GM12878 (cell line): Measurements from ENCODE around the gene GYS2. TPM values are rescaled to one million over a fixed set of nuclear protein-coding genes. Genes with fewer than 3 reads are reported as not detected.
A peak's percentile ranks its signal among the peaks of the same experiment; 100 is the strongest.

ENCODE experiments used
- ATAC-seq: fragments of 200-7000 bp; cut with Tn5 transposase; 3 replicates; pipeline ENCODE4 v1.9.1; 2020; ENCODE audit warnings: mild to moderate bottlenecking, moderate library complexity
- BruUV-seq: library from RNA; stranded (reverse); fragments of 400-500 nt; replicated peaks from 2 replicates; lab custom pipeline; 2021; lab: Mats Ljungman, UMichigan
- CTCF ChIA-PET: fragments of 300-600 bp; sonication (Branson Sonifier 250); formaldehyde crosslinking; extraction: SDS; loops from one replicate; lab custom pipeline; 2021; ENCODE audit warnings: inconsistent platforms; lab: Yijun Ruan, JAX
- POLR2A ChIA-PET: fragments of 350-600 bp; formaldehyde crosslinking; extraction: SDS; loops from one replicate; lab custom pipeline; 2021; ENCODE audit warnings: inconsistent platforms; lab: Charles Lee
- RAD21 ChIA-PET: fragments of 300-600 bp; sonication (Branson Sonifier 250); formaldehyde crosslinking; loops from one replicate; lab custom pipeline; 2023; ENCODE audit warnings: antibody characterized with exemption; ENCODE audit not compliant: unreplicated experiment; lab: Charles Lee
- SMC1A ChIA-PET: fragments of 300-600 bp; sonication (Branson Sonifier 250); formaldehyde crosslinking; loops from one replicate; lab custom pipeline; 2023; ENCODE audit not compliant: unreplicated experiment, uncharacterized antibody; lab: Charles Lee
- DNase-seq: peaks from one replicate; pipeline ENCODE4 v3.0.0-alpha.2; 2011; ENCODE audit warnings: low read depth, low spot score
- FAIRE-seq: peaks from 3 replicates; lab custom pipeline; 2011; peaks lifted over from hg19 to GRCh38; lab: Jason Lieb, UNC
- H2AFZ ChIP-seq: 2 replicates; pipeline ENCODE4 v1.6.0; 2011; ENCODE audit warnings: low read depth, low read length, control low read depth; ENCODE audit not compliant: control insufficient read depth
- H3K27ac ChIP-seq: 2 replicates; pipeline ENCODE4 v1.5.1; 2011; ENCODE audit warnings: control low read depth; ENCODE audit not compliant: control insufficient read depth, insufficient read depth
- H3K27me3 ChIP-seq, 2 experiments: replicated peaks in 1 of 2; 2 replicates each; pipeline versions ENCODE4 v1.6.0 to v1.6.1; 2011; ENCODE audit warnings: low read length in 1 of 2; ENCODE audit not compliant: control insufficient read depth in 2 of 2, insufficient read depth in 2 of 2
- H3K36me3 ChIP-seq, 2 experiments: 2 replicates each; pipeline ENCODE4 v1.5.1; 2011; ENCODE audit warnings: low read length in 1 of 2; ENCODE audit not compliant: control insufficient read depth in 2 of 2, insufficient read depth in 2 of 2
- H3K4me1 ChIP-seq: 2 replicates; pipeline ENCODE4 v1.6.1; 2011; ENCODE audit warnings: mild to moderate bottlenecking, low read length, moderate library complexity, mixed read lengths; ENCODE audit not compliant: control insufficient read depth, insufficient read depth
- H3K4me2 ChIP-seq: 2 replicates; pipeline ENCODE4 v1.6.0; 2011; ENCODE audit warnings: control low read depth; ENCODE audit not compliant: control insufficient read depth, insufficient read depth
- H3K4me3 ChIP-seq: fragments of 200-600 bp; sonication (generic); 2 replicates; pipeline ENCODE4 v1.5.1; 2016
- H3K79me2 ChIP-seq: 2 replicates; pipeline ENCODE4 v1.6.0; 2011; ENCODE audit warnings: low read length; ENCODE audit not compliant: control insufficient read depth, insufficient read depth
- H3K9ac ChIP-seq: 2 replicates; pipeline ENCODE4 v1.8.0; 2011; ENCODE audit warnings: low read length, control low read depth, mixed read lengths; ENCODE audit not compliant: control insufficient read depth, insufficient read depth
- H3K9me3 ChIP-seq: replicated peaks from 3 replicates; pipeline ENCODE4 v1.5.1; 2011; ENCODE audit warnings: mild to moderate bottlenecking, low read length; ENCODE audit not compliant: control insufficient read depth, insufficient read depth
- H4K20me1 ChIP-seq: 2 replicates; pipeline ENCODE4 v1.6.0; 2011; ENCODE audit not compliant: control insufficient read depth, insufficient read depth
- CREB1 ChIP-seq: IDR thresholded peaks from 2 replicates; pipeline ENCODE4 v1.6.1; 2012; ENCODE audit warnings: low read depth, mild to moderate bottlenecking, inconsistent platforms
- EP300 ChIP-seq, 2 experiments: fragments of 150-350 bp in 1 of 2; IDR thresholded peaks; 2 replicates each; pipeline ENCODE4 v1.6.1; 2011 to 2012; ENCODE audit warnings: low read depth in 2 of 2, low read length in 2 of 2, borderline replicate concordance in 1 of 2, improper control_type of control experiment in 1 of 2, inconsistent platforms in 1 of 2; ENCODE audit not compliant: control insufficient read depth in 1 of 2
- HDAC2 ChIP-seq: fragments of 200-600 bp; sonication (generic); IDR thresholded peaks from 2 replicates; pipeline ENCODE4 v1.6.1; 2017
- SIX5 ChIP-seq: IDR thresholded peaks from 2 replicates; pipeline ENCODE4 v1.6.1; 2011; ENCODE audit warnings: mild to moderate bottlenecking, low read depth, low read length, moderate library complexity; ENCODE audit not compliant: severe bottlenecking
- SUPT20H ChIP-seq: IDR thresholded peaks from 2 replicates; pipeline ENCODE4 v1.6.1; 2011; ENCODE audit warnings: low read depth, mild to moderate bottlenecking, low read length, moderate library complexity, borderline replicate concordance; ENCODE audit not compliant: control insufficient read depth
- WGBS: methylation state at CpG from one replicate; pipeline ENCODE4 v1.1.6; 2016; ENCODE audit warnings: low lambda C conversion rate; ENCODE audit not compliant: insufficient replicate concordance, insufficient coverage; ENCODE audit errors: missing lambda C conversion rate; 5-methylcytosine and 5-hydroxymethylcytosine counted together
- in situ Hi-C: fragments of 300-500 bp; cut with MboI; formaldehyde crosslinking; loops from 9 replicates; pipeline ENCODE4 v1.14.3; 2018; ENCODE audit warnings: mixed read lengths
- intact Hi-C: fragments of 100-400 bp; cut with micrococcal nuclease; formaldehyde crosslinking; loops from one replicate; pipeline ENCODE4 v1.14.2; 2022; ENCODE audit not compliant: unreplicated experiment
- polyA plus RNA-seq, 11 experiments: library from polyadenylated mRNA; depleted of rRNA in 4 of 11; unstranded in 6 of 11; stranded (reverse) in 5 of 11; fragments of >200 nt; fragmentation: Nextera tagmentation in 4 of 11; fragmentation: Illumina TruSeq in 1 of 11; extraction: Ambion mirVana in 4 of 11; extraction: Trizol in 1 of 11; gene quantifications; 1 replicate in 1 of 11; 2 replicates in 10 of 11; pipeline versions ENCODE4 v1.2.1 to v1.2.3, GENCODE V29; 2011 to 2016; ENCODE audit warnings: inconsistent platforms in 2 of 11, missing spikeins in 2 of 11, low read depth in 1 of 11
- total RNA-seq, 4 experiments: library from RNA; depleted of rRNA in 3 of 4; stranded (reverse); fragments of >200 nt in 3 of 4; fragmentation: Illumina TruSeq in 1 of 4; extraction: Trizol in 1 of 4; gene quantifications; 2 replicates each; pipeline versions ENCODE4 v1.2.1 to v1.2.3, GENCODE V29; 2013 to 2021
- TF ChIP-seq, protein P1 (sequence below): fragments of 450-650 bp; formaldehyde crosslinking; IDR thresholded peaks from 2 replicates; pipeline ENCODE4 v1.4.0; 2020; ENCODE audit warnings: mild to moderate bottlenecking, moderate library complexity
- TF ChIP-seq, protein P2 (sequence below): IDR thresholded peaks from 2 replicates; pipeline ENCODE4 v1.6.1; 2011; ENCODE audit warnings: borderline replicate concordance, low read depth, mild to moderate bottlenecking, moderate library complexity, mixed read lengths, low read length; ENCODE audit not compliant: insufficient read depth; ENCODE audit errors: extremely low read length
- TF ChIP-seq, protein P3 (sequence below): fragments of 450-650 bp; IDR thresholded peaks from 2 replicates; pipeline ENCODE4 v1.6.1; 2017; ENCODE audit warnings: mild to moderate bottlenecking

Gene GYS2
- total and polyA plus RNA-seq, 10 of the 15 experiments (the other 5 are each of a cell fraction or from before 2014, with no cell fraction given): not detected

DNA sequence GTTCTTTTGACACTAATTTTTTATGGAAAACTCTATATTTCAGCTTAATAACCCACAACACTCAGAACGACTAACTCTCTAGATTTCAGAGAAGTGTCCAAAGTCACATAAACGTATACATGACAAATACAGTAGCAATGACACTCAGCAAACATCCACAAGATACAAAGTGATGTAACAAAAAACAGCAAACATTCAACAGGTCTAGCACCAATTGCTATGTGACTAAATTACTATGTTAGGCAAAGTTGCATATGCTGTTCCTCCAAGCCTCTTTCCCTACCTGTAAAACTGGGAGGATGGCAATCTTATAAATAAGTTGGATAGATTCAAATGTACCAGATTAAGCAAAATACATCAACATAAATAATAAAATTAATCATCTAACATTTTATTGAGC, 104.9 kb downstream of the GYS2 start:
- BruUV-seq: no TSS peak
- TF ChIP-seq EP300 (IDR thresholded peaks at IDR 0.05; ENCODE audit: borderline replicate concordance in 1 of 2, control insufficient read depth in 1 of 2, low read depth in 2 of 2, low read length in 2 of 2): no peak
- TF ChIP-seq, protein P1, sequence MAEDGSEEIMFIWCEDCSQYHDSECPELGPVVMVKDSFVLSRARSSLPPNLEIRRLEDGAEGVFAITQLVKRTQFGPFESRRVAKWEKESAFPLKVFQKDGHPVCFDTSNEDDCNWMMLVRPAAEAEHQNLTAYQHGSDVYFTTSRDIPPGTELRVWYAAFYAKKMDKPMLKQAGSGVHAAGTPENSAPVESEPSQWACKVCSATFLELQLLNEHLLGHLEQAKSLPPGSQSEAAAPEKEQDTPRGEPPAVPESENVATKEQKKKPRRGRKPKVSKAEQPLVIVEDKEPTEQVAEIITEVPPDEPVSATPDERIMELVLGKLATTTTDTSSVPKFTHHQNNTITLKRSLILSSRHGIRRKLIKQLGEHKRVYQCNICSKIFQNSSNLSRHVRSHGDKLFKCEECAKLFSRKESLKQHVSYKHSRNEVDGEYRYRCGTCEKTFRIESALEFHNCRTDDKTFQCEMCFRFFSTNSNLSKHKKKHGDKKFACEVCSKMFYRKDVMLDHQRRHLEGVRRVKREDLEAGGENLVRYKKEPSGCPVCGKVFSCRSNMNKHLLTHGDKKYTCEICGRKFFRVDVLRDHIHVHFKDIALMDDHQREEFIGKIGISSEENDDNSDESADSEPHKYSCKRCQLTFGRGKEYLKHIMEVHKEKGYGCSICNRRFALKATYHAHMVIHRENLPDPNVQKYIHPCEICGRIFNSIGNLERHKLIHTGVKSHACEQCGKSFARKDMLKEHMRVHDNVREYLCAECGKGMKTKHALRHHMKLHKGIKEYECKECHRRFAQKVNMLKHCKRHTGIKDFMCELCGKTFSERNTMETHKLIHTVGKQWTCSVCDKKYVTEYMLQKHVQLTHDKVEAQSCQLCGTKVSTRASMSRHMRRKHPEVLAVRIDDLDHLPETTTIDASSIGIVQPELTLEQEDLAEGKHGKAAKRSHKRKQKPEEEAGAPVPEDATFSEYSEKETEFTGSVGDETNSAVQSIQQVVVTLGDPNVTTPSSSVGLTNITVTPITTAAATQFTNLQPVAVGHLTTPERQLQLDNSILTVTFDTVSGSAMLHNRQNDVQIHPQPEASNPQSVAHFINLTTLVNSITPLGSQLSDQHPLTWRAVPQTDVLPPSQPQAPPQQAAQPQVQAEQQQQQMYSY (CRISPR knock-in tag): no peak
- TF ChIP-seq SIX5: no peak
- TF ChIP-seq, protein P2, sequence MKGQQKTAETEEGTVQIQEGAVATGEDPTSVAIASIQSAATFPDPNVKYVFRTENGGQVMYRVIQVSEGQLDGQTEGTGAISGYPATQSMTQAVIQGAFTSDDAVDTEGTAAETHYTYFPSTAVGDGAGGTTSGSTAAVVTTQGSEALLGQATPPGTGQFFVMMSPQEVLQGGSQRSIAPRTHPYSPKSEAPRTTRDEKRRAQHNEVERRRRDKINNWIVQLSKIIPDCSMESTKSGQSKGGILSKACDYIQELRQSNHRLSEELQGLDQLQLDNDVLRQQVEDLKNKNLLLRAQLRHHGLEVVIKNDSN: no peak
- no peak for TF ChIP-seq CREB1
- TF ChIP-seq SUPT20H: no peak
- TF ChIP-seq HDAC2: no peak
- TF ChIP-seq, protein P3, sequence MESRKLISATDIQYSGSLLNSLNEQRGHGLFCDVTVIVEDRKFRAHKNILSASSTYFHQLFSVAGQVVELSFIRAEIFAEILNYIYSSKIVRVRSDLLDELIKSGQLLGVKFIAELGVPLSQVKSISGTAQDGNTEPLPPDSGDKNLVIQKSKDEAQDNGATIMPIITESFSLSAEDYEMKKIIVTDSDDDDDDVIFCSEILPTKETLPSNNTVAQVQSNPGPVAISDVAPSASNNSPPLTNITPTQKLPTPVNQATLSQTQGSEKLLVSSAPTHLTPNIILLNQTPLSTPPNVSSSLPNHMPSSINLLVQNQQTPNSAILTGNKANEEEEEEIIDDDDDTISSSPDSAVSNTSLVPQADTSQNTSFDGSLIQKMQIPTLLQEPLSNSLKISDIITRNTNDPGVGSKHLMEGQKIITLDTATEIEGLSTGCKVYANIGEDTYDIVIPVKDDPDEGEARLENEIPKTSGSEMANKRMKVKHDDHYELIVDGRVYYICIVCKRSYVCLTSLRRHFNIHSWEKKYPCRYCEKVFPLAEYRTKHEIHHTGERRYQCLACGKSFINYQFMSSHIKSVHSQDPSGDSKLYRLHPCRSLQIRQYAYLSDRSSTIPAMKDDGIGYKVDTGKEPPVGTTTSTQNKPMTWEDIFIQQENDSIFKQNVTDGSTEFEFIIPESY: no peak
- FAIRE-seq: no peak
- SMC1A ChIA-PET: no interaction called here
- RAD21 ChIA-PET: no interaction called here
- peaks cover 9% of the 10 kb centered on the region for H3K4me1 ChIP-seq
- POLR2A ChIA-PET: no interaction called here
- no peak overlapping the region for H3K27ac ChIP-seq
- H3K9me3 ChIP-seq: no peaks in the 10 kb centered on the region
- intact Hi-C loops (loop anchor here (5.0 kb wide), 2 partner anchors 62 to 158 kb away; partner anchors contain the start of genes LDHB and PYROXD1), in situ Hi-C loops (loop anchor here (5.0 kb wide), 1 partner anchor 158 kb away; the partner anchor contains the start of gene LDHB)
- no peak for DNase-seq
- no peak overlapping the region for H2AFZ ChIP-seq
- H3K36me3 ChIP-seq: peaks cover 1 to 22% of the 10 kb centered on the region in 2 experiments; a peak in 3 of 4 replicates
- H3K4me3 ChIP-seq: peak overlapping the region; percentile 94
- WGBS: 63% methylated on average over 2 of the region's 2 CpGs
- H4K20me1 ChIP-seq: no peaks in the 10 kb centered on the region
- peaks cover 55% of the 10 kb centered on the region for H3K79me2 ChIP-seq
- H3K27me3 ChIP-seq: no peaks in the 10 kb centered on the region
- CTCF ChIA-PET: interaction anchor here (1.3 to 1.5 kb wide), 2 partner anchors 11 to 26 kb away, joined by 3 to 4 read pairs; no protein-coding TSS in a partner anchor
- peak overlapping the region; percentile 61 for H3K4me2 ChIP-seq
- peak overlapping the region; percentile 99 for H3K9ac ChIP-seq
- ATAC-seq: no peak
